ENCODE results near the gene LSS. TPM values are rescaled to one million over a fixed set of nuclear protein-coding genes. Genes with fewer than 3 reads are reported as not detected.

Gene LSS
- total and polyA plus RNA-seq, 2 of the 8 experiments (the other 6 are each of a cell fraction or from before 2014, with no cell fraction given): 96.1 to 123 TPM

- TF ChIP-seq RXRA (IDR thresholded peaks at IDR 0.05; ENCODE audit: insufficient read depth, low read depth, low read length): no peak
Observed at GRCh38 chr21:46223217-46223616, 5.4 kb downstream of the LSS start (continued).

Measured in H1 (cell line).